UCSD-AML1 (cell line): ENCODE results near the gene SPINK6.

Experiments used
- DNase-seq: peaks from one replicate; lab custom pipeline; 2025; ENCODE audit not compliant: unreplicated experiment; lab: John Stamatoyannopoulos, UW

The SPINK6 gene

GRCh38 chr5:148221508-148221907 is 18.7 kb downstream of the SPINK6 start:
- DNase-seq = no peak

- DNase-seq = no peak
Observed at GRCh38 chr5:148224117-148224742, 21.4 kb downstream of the SPINK6 start.

GRCh38 chr5:148228392-148228984 is 25.6 kb downstream of the SPINK6 start:
- no peak for DNase-seq

- DNase-seq = no peak
Observed at GRCh38 chr5:148229840-148230239, 27.0 kb downstream of the SPINK6 start.

- no peak for DNase-seq
Observed at GRCh38 chr5:148230240-148230639, 27.4 kb downstream of the SPINK6 start.

- no peak for DNase-seq
Observed at GRCh38 chr5:148237785-148238417, 35.1 kb downstream of the SPINK6 start.

- DNase-seq = no peak
Observed at GRCh38 chr5:148238418-148238794, 35.6 kb downstream of the SPINK6 start, which contains the start of gene MARCOL. Gene MARCOL, plus strand, starts transcription at chr5:148238525. Its CDS starts 73 bp downstream, at chr5:148238598.

GRCh38 chr5:148248894-148249293 is 46.1 kb downstream of the SPINK6 start:
- DNase-seq = no peak

- no peak for DNase-seq
Observed at GRCh38 chr5:148255456-148255855, 52.6 kb downstream of the SPINK6 start.

GRCh38 chr5:148259288-148259687 is 56.4 kb downstream of the SPINK6 start:
- DNase-seq = no peak

GRCh38 chr5:148261221-148261620 is 58.4 kb downstream of the SPINK6 start:
- no peak for DNase-seq
